ENCODE data around the gene TAB2.

GRCh38 chr6:149277621-149278020 lies 39.9 kb upstream of the TAB2 start:
- TF ChIP-seq CTCF (conservative IDR thresholded peaks at IDR 0.05; ENCODE audit: low read depth in 2 of 2) (no peak), POLR2AphosphoS5 (IDR thresholded peaks at IDR 0.05; ENCODE audit: low read depth) (no peak), EZH2 (IDR thresholded peaks at IDR 0.05; ENCODE audit: low read depth, unreplicated experiment) (no peak), JUNB (IDR thresholded peaks at IDR 0.05; ENCODE audit: unreplicated experiment) (no peak)
